ENCODE results near the gene PCDHA7.
"Not testable (repeated sequence)": the region's sequence is repeated elsewhere in the genome, so short reads cannot be mapped to it uniquely, and the experiment has no call there.

Gene PCDHA7

GRCh38 chr5:140822281-140822629, 11.8 kb upstream of the PCDHA7 start:
- Histone ChIP-seq H3K9me3 (ENCODE audit: severe bottlenecking) (no peaks in the 10 kb centered on the region), H3K27me3 (ENCODE audit: insufficient read depth, low read depth, severe bottlenecking) (no peaks in the 10 kb centered on the region), H3K27ac (no peak overlapping the region), H3K4me3 (ENCODE audit: low read depth, low read length) (no peak overlapping the region), H3K36me3 (peaks cover 4% of the 10 kb centered on the region; the same call in 1 of the 2 replicates)
- no peak for TF ChIP-seq CTCF (IDR thresholded peaks at IDR 0.05; ENCODE audit: low read depth, low read length)
- no peak for DNase-seq

- H3K4me3 ChIP-seq (ENCODE audit: low read depth, low read length); DNase-seq; H3K36me3 ChIP-seq; H3K27me3 ChIP-seq (ENCODE audit: insufficient read depth, low read depth, severe bottlenecking); H3K9me3 ChIP-seq (ENCODE audit: severe bottlenecking); H3K27ac ChIP-seq: not testable (repeated sequence)
These were observed 11.1 kb upstream of the PCDHA7 start for GRCh38 chr5:140822969-140823368.

DNA sequence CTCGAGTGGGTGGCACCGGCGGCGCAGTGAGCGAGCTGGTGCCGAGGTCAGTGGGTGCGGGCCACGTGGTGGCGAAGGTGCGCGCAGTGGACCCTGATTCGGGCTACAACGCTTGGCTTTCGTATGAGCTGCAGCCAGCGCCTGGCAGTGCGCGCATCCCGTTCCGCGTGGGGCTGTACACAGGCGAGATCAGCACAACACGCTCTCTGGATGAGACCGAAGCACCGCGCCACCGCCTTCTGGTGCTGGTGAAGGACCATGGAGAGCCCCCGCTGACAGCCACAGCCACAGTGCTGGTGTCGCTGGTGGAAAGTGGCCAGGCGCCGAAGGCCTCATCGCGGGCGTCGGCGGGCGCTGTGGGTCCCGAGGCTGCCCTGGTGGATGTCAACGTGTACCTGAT, 10.6 kb upstream of the PCDHA7 start:
- H3K27me3 ChIP-seq (ENCODE audit: insufficient read depth, low read depth, severe bottlenecking) = no peaks in the 10 kb centered on the region
- H3K36me3 ChIP-seq = peaks cover 4% of the 10 kb centered on the region; the same call in 1 of the 2 replicates
- H3K9me3 ChIP-seq (ENCODE audit: severe bottlenecking) = no peaks in the 10 kb centered on the region
- no peak for TF ChIP-seq CTCF (IDR thresholded peaks at IDR 0.05; ENCODE audit: low read depth, low read length)
- H3K27ac ChIP-seq = no peak overlapping the region
- H3K4me3 ChIP-seq (ENCODE audit: low read depth, low read length) = no peak overlapping the region
- no peak for DNase-seq

DNA sequence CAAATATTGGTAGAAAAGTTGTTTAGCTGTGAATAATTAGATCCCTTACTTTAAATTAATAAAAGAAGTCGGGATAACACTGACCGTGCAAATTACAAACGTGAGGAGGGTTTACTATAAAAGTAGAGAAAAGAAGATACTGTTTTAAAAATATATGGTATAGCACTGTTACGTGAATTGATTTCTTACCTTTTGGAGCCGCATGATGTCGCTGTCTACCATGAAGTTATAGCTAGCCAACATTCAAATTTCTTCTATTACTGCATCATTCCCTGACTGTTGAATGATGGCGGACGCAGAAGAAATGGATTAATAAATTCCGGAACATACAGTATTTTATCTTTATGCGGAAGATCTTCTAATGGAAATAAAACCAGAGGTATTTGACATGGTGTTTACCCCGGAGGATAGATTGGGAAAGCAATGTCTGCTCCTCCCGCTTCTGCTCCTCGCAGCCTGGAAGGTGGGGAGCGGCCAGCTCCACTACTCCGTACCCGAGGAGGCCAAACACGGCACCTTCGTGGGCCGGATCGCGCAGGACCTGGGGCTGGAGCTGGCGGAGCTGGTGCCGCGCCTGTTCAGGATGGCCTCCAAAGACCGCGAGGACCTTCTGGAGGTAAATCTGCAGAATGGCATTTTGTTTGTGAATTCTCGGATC, 6.2 kb upstream of the PCDHA7 start, which contains the start of gene PCDHA6:
PCDHA6 (plus strand) TSS at position 257 of the 658 bp plus-strand sequence; CDS start at position 389, 132 bp downstream.
- DNase-seq = no peak
- H3K36me3 ChIP-seq = peaks cover 4% of the 10 kb centered on the region; the same call in 1 of the 2 replicates
- TF ChIP-seq CTCF (IDR thresholded peaks at IDR 0.05; ENCODE audit: low read depth, low read length) = no peak
- peaks cover 3% of the 10 kb centered on the region for H3K9me3 ChIP-seq (ENCODE audit: severe bottlenecking)
- no peak within 1 kb of the TSS for H3K27ac ChIP-seq
- no peaks in the 10 kb centered on the region for H3K27me3 ChIP-seq (ENCODE audit: insufficient read depth, low read depth, severe bottlenecking)
- H3K4me3 ChIP-seq (ENCODE audit: low read depth, low read length) = no peak within 1 kb of the TSS

GRCh38 chr5:140828362-140828737, 5.7 kb upstream of the PCDHA7 start:
- H3K4me3 ChIP-seq (ENCODE audit: low read depth, low read length) = no peak overlapping the region
- DNase-seq = no peak
- TF ChIP-seq CTCF (IDR thresholded peaks at IDR 0.05; ENCODE audit: low read depth, low read length) = no peak
- no peaks in the 10 kb centered on the region for H3K27me3 ChIP-seq (ENCODE audit: insufficient read depth, low read depth, severe bottlenecking)
- H3K27ac ChIP-seq = no peak overlapping the region
- H3K9me3 ChIP-seq (ENCODE audit: severe bottlenecking) = peaks cover 3% of the 10 kb centered on the region
- H3K36me3 ChIP-seq = peaks cover 4% of the 10 kb centered on the region; the same call in 1 of the 2 replicates

- H3K27me3 ChIP-seq (ENCODE audit: insufficient read depth, low read depth, severe bottlenecking); H3K27ac ChIP-seq; H3K4me3 ChIP-seq (ENCODE audit: low read depth, low read length); H3K36me3 ChIP-seq; H3K9me3 ChIP-seq (ENCODE audit: severe bottlenecking); DNase-seq: not testable (repeated sequence)
These were observed 4.3 kb upstream of the PCDHA7 start for GRCh38 chr5:140829511-140830501.

Measured in WERI-Rb-1 (cell line).